Dermis microvascular lymphatic vessel endothelial cell (primary cell): ENCODE data around the gene PDZD11. TPM values are rescaled to one million over a fixed set of nuclear protein-coding genes. Genes with fewer than 3 reads are reported as not detected.
"Not testable (repeated sequence)": the region's sequence is repeated elsewhere in the genome, so short reads cannot be mapped to it uniquely, and the experiment has no call there.

Source experiments
- DNase-seq, 2 donors: peaks; one replicate each; pipeline versions ENCODE4 v3.0.0 to v3.0.0-alpha.2; 2010; ENCODE audit warnings: low read depth in 2 of 2
- total RNA-seq: library from RNA; depleted of rRNA; stranded (reverse); fragments of >200 nt; gene quantifications from 2 replicates; pipeline ENCODE4 v1.2.1, GENCODE V29; 2014

PDZD11 gene, protein sequence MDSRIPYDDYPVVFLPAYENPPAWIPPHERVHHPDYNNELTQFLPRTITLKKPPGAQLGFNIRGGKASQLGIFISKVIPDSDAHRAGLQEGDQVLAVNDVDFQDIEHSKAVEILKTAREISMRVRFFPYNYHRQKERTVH
- 28.5 and 35.9 TPM in 2 replicates for total RNA-seq

DNA sequence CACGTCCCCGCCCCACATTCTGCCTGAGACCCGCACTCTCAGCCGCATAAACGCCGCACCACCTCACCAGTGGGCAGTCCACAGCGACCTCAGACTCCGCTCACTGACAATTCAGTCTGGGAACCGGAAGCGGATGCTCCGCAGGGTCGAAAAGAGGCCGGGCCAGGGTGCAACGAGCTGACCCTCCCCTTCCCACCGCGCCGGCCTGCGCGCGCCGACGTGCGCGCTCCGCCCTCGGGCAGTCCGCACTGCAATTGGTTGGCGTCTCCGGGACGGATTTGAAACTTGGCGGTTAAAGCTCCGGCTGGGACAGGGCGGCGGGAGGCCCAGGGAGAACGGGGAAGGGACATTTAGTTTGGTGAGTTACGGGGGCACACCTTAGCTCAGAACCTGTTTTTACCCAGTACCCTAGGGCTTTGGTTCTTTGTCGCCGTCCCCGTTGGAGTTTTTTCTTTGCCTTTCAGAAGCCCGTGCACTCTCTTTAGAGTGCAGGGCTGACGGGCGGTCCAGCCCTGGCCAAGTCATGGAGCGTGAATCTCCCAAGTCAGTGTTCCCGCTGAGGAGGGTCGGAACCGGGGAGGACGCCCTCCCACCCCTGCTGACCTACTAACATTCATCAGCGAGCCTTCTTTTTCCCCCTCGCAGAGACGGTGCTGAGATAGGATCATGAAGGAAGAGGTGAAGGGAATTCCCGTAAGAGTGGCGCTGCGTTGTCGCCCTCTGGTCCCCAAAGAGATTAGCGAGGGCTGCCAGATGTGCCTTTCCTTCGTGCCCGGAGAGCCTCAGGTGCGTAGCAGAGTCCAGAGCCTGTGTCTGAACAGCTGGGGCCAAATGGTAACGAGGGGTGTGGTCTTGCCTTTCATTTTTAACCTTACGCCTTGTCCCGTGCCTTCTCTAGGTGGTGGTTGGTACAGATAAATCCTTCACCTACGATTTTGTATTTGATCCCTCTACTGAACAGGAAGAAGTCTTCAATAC is at the start of gene PDZD11, which contains the start of gene KIF4A:
PDZD11 (minus strand) TSS at position 135 of the 978 bp plus-strand sequence. CDS start 586 bp downstream, outside the sequence.
KIF4A (plus strand) TSS at position 312 of the 978 bp plus-strand sequence; CDS start at position 667, 355 bp downstream.
- DNase-seq, result peak; percentile 72 to 84

GRCh38 chrX:70338290-70338689 is 48.6 kb upstream of the PDZD11 start:
- DNase-seq, result no peak

GRCh38 chrX:70336767-70337166 is 47.0 kb upstream of the PDZD11 start:
- DNase-seq, result no peak

GRCh38 chrX:70332600-70332999 is 42.9 kb upstream of the PDZD11 start:
- no peak for DNase-seq

- no peak for DNase-seq
Measured at GRCh38 chrX:70331161-70331560, 41.4 kb upstream of the PDZD11 start.

DNA sequence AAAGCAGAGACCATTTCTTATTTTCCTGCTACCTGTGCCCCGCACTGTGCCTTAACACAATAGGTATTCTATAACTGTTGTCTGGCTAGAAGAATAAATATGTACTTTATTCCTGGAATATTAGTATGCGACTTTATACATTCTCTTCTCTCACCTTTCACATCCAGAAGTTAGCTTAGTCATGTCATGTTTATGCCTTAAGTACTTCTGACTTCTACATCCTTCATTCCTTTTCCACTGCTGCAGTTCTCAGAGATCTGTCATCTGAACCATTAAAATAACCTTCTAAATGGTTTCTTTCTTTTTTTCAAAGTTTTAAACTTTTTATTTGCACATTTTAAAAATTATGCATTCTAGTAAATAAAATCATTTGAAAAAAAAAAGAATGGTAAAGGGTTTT is 34.6 kb upstream of the PDZD11 start:
- DNase-seq, result no peak

- DNase-seq, result not testable (repeated sequence)
Measured at GRCh38 chrX:70323628-70324027, 33.9 kb upstream of the PDZD11 start.

- no peak for DNase-seq
Measured at GRCh38 chrX:70322784-70323183, 33.1 kb upstream of the PDZD11 start.

- no peak for DNase-seq
Measured at GRCh38 chrX:70313503-70313902, 23.8 kb upstream of the PDZD11 start.

DNA sequence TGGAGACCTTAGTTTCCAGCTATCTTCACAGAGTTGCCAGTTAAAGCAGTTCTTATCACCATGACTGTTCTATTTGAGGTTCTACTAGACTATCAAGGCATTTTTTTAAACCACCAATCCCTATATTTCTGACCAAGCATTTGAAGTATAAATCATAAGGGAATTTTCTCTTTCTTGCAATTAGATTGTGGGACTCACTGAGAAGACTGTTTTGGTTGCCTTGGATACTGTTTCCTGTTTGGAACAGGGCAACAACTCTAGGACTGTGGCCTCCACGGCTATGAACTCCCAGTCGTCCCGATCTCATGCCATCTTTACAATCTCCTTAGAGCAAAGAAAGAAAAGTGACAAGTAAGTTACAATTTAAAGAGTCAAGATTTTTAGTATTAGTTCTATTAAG is 12.0 kb upstream of the PDZD11 start:
- DNase-seq, result peak; percentile 52 to 75

DNA sequence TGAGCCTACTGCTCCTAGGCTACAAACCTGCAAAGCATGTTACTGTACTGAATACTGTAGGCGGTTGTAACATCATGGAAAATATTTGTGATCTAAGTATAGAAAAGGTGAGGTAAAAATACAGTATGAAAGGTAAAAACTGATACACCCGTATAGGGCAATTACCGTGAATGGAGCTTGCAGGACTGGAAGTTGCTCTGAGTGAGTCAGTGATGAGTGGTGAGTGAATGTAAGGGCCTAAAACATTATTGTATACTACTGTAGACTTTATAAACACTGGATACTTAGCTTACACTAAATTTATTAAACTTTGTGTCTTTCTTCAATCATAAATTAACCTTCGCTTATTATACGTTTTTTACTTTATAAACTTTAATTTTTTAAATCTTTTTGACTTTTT is 3.9 kb upstream of the PDZD11 start:
- peak in 1 of 2 donors; percentile 1 for DNase-seq

- no peak for DNase-seq
Measured at GRCh38 chrX:70292788-70293187, 3.1 kb upstream of the PDZD11 start.

GRCh38 chrX:70289168-70289792 is 447 bp downstream of the PDZD11 start:
- DNase-seq, result peak in 1 of 2 donors; percentile 0

DNA sequence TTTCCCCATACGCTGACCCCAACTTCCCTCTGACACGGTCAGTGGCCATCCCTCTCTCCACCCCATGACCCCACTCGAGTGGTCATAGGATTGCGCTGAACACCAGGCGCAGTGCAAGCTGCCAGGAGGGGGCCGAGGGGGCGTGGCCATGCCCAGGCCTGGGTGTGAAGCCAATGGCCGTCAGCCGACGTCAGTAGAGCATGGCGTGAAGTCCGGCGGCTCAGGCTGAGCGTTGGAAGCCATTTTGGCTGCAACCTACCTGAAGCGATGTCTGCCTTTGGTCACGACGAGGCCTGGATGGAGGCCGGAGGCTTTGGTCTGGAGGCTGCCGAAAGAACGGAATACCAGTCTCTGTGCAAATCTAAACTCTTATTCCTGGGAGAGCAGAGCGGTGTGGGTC is 7.8 kb downstream of the PDZD11 start, which contains the start of gene RAB41:
RAB41 (plus strand) TSS at position 222 of the 400 bp plus-strand sequence; CDS start at position 268, 46 bp downstream.
- DNase-seq, result no peak

GRCh38 chrX:70280573-70280972 is 9.2 kb downstream of the PDZD11 start:
- DNase-seq, result no peak

DNA sequence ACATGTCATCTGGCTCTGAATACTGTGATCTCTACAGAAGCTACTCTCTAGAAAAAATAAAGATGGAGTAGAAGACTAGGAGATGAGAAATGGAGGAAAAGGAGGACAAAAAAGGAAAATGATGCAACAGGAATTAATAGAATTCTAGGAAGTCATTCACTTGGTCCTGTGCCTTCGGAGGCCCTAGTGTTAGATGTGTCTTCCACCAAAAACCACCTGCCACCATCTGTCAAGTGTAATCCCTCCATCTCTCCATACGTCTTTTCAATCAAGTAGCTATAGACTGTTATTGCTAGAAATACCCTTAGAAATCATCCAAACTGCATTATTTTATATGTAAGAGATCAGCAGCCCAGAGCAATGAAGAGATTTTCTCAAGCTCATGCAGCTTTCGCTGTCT is 10.6 kb downstream of the PDZD11 start:
- DNase-seq, result no peak

DNA sequence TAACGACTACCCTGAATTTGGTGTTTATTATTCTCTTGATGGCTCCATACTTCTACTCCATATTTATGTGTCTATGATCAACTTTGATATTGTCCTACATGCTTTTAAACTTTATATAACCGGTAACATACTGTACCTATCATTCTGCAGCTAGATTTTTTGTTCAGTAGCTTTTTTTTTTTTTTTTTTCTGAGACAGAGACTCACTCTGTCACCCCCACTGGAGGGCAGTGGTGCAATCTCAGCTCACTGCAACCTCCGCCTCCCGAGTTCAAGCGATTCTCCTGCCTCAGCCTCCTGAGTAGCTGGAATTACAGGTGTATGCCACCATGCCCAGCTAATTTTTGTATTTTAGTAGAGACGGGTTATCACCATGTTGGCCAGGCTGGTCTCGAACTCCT is 15.7 kb downstream of the PDZD11 start:
- not testable (repeated sequence) for DNase-seq

DNA sequence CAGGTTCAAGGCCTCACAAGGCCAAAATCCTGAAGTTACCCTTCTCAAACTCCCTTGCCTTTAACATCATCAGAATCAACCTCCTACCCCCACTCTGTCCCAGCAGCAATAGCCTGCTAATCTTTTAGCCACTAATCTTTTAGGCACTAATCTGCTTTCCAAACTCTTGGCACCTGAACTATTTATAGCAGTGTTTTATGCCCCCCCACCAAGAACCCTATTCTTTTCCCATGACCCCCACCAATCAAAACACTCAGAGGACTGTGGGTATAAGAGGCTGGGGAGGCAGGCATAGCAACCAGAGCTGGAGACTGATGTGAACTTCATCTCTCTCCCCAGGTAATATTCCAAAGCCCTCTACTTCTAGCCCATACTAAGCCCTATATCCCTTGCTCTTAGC is 21.7 kb downstream of the PDZD11 start, which contains the start of gene ARR3:
ARR3 (plus strand) TSS at position 301 of the 400 bp plus-strand sequence. CDS start 1,052 bp downstream, outside the sequence.
- DNase-seq, result no peak

DNA sequence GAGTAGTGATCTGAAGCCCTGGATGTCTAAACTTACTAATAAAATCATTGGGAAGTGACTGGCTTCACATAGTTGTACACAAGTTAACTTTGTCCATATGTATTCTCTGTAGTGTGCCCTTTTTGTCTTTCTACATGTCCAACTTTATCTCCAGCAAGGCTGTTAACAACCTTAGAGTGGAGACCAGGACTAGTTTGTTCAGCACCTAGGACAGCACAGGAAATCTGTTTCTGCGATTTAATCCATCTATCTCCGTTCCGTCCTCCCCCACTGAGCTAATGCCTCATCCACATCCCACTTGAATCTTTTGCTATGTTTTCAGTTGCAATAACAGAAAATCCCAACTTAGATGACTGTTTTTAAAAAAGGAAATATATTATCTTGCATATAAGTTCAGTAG is 24.9 kb downstream of the PDZD11 start:
- peak in 1 of 2 donors; percentile 3 for DNase-seq

DNA sequence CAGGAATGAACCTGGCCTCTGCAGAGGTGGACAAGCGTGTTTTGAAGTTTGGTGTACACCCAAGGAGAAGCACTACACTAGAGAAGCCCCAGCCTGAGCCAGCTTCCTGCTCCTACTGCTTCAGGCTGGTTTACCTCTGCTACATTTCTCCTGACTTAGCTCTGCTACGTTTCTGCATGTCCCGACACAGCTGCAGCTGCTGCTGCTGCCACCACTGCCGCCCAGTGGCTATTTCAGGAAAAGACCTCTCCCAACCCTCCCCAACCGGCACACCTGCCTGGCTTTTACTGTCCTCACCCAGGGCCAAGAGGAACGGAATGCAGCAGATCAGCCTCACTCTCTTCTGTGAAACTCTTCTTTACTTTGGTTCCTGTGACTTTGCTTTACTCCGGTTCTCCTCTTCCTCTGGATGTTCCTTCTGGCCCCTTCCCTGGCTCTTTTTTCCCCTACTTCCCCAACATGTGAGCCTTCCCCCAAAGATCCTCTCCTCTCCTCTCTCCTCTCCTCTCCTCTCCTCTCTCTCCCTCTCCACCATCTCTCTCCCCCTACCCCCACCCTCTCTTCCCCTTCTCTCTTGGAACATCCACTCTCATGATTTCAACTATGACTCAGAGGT is 26.7 kb downstream of the PDZD11 start:
- peak in 1 of 2 donors; percentile 25 for DNase-seq

DNA sequence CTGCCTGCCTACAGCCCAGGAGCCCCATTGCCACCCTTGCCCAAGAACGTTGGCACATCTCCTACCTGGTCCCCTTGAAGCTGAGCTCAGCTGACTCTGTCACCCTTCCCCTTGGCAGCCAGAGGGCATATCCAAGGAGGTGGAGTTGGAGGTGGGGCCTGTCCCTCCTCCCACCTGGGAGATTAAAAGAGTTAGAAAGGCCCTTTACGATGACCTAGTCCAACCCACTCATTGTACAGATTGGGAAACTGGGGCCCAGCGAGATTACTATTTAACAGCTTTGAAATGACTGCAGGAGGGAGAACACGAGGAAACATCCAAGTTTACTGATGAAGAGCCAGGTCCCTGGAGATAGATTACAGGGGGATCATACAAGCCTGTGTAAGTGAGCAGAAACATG is 29.6 kb downstream of the PDZD11 start, which contains the start of gene P2RY4:
P2RY4 (minus strand) TSS at position 101 of the 400 bp plus-strand sequence. CDS start 580 bp downstream, outside the sequence.
- DNase-seq, result no peak
